NOMO-1 treated with dmso at 0.1 percent for 144 hours (cell line): ENCODE results near the gene RNF25.

Experiments used
- DNase-seq: peaks from one replicate; lab custom pipeline; 2025; ENCODE audit not compliant: unreplicated experiment; lab: John Stamatoyannopoulos, UW

The RNF25 gene

DNA sequence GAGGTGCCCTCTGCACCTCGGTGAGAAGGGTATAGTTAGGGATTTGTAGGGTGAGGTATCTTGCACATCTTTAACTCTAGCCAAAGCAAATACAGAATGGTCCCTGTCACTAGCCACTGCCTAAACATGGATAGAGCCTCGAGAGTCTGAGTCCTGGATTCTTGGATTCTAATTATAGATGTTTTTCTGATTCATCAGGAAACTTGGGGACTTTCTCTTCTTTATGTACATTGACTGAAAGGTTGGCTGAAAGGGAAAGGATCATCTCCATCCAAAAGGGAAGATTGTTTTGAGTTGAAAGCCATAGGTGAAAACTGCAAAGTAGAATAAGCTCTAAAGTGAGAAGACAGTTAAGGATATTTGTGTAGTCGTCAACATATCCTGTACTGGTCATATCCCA is 8.3 kb upstream of the RNF25 start:
- DNase-seq = no peak

DNA sequence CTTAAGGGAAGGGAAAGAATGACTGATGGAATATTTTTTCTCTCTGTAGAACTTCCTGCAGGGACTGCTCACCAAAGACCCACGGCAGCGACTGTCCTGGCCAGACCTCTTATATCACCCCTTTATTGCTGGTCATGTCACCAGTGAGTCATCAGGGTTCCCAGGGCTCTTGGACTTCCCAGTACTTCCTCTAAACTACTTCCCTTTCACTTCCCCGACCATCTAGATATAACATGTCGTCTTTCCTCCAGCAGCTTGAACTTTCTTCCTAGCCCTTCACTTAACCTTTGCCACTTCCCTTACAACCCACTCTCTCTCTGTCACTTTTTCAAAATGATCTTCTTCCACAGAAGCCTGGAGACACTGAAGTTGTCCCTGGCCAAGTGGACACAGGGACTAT is 7.3 kb upstream of the RNF25 start:
- DNase-seq = peak; percentile 3

DNA sequence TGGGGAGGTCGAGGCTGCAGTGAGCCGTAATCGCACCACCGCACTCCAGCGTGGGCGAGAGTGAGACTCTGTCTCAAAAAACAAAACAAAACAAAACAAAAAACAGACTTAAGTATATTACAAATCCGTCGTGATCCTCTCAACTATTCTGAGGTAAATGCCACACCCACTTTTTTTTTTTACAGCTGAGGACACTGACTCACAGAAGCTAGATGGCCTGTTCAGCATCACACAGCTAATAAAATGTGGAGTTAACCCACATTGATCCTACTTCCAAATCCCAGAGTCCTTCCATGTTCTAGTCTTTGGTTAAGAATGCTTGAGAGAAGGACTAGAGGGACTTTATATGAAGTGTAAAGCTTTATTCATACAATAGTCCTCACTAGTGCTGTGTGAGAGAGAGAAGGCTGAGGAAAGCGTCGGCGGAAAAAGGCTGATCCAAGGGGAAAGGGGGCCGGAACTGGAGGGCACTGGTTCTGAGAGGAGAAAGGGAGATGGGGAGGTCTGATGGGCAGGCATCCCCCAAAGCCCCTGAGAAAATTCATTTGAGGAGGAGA is 627 bp downstream of the RNF25 start:
- no peak for DNase-seq

DNA sequence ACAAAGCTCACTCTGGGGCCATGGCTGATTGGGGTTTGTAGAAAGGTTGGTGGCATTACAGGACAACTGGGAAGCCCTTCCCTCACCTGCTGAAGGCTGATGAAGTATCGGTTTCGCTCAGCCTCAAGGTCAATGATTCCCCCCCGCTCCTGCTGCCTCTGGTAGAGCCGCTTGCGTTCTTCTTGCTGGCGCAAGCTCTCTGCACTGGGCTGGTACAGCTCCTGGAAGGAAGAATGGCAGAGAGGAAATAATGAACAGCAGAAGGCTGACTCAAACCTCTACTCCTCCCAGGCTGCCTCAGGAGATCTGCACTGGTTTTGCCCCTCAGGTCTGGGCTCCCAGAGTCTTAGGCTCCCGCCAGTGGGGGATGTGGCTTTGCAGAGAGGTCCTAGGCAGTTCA is 7.1 kb downstream of the RNF25 start:
- DNase-seq = no peak

DNA sequence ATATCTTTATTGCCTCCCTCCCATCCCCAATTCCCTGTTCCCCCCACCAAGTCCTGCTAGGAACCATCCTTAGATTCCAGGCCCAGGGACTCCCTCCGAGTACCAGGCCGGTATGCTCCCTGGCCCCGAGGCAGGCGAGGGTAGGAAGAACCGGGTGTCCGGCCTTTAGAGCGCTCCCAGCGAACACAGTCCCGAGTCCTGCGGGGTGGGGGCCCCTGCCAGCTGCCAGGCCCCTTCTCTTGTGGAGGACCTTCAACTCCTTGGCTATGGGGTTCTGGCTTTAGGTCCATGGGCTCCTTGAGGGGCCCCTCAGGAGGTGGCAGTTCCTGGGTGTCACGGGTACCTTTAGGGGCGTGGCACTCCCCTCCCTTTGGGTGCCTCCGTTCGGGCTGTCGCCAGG is 7.9 kb downstream of the RNF25 start:
- no peak for DNase-seq

DNA sequence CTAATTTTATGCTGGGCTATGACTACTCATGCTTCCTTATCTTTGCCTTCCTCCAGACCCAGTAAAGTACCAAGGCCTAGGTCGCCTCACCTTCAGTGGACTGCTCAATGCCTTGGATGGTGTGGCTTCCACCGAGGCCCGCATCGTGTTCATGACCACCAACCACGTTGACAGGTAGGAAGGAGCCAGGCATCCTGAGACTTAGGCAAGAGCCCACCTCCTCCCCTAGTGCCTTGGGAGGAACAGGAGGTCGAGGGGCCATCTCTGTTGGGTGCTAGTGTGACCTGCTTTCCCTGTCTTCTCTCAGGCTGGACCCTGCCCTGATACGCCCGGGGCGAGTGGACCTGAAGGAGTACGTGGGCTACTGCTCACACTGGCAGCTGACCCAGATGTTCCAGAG is 9.0 kb downstream of the RNF25 start:
- no peak for DNase-seq

DNA sequence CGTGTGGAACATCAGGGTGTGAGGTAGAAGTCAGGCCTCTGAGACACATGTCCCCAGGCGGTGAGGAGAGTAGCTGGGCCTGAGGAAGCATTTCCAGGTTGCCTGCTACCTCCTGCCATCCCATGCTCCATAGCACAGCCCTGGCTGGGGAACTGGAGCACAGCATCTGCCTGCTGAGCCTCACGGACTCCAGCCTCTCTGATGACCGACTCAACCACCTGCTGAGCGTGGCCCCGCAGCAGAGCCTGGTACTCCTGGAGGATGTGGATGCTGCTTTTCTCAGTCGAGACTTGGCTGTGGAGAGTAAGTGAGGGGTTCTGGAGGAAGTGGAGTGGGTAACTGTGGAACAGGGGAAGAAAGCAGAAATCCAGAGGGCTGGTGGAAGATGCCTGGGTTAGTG is 9.4 kb downstream of the RNF25 start:
- no peak for DNase-seq

DNA sequence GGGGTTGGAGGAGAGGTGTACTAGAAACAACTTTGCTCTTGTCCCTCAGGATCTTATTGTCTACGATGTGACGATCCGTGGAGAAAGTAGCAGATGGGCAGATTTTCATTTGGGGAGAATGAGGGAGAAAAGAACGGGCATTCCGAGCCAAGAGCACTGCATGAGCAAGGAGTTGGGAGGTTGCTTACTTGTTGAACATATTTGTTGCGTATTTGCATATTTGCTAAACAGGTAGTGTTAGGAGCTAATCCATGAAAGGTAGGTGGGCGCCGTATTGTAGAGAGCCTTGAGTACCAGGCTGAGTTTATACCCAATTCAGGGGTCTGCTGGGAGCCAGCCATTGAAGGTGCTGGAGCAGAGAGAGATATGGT is 11.8 kb downstream of the RNF25 start:
- no peak for DNase-seq

DNA sequence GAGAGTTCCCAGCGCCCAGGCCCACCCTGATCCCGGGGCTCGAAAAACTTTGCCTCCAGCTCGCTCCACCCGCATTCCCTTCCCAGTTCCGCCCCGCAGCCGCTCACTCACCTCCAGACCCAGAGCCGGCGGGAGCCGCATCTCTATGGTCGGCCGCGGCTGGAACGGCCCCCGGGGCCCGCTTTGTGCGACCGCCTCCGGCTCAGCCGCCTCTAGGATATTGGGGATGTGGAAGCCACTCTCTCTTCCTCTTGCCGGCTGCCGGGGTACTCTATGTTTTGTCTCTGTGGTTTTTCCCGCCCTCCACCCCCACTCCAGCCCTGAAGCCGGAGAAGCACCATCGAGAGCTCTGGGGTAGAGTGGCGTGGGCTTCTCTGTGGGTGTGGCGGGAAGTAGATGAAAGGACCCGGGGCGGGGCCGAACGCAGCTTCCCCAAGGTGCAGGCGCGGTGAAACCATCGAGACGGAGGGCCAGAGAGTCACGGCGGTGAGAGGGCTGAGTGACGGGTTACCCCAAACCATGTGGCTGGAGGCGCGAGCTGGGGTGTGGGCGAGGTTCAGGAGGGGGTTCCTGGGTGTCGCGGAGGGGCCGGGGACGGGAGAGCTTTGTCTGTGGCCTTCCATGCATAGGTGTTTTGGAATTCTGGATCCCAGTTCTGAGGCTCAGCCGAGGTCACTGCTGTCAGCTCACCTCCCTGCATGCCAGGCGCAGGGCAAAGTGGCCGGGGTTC is 12.4 kb downstream of the RNF25 start, which contains the start of the genes BCS1L and ZNF142:
Gene BCS1L (plus strand): TSS at position 426 of the 730 bp plus-strand sequence. CDS start 1,305 bp downstream, outside the sequence.
Gene ZNF142 (minus strand): TSS at position 366 of the 730 bp plus-strand sequence. CDS start 3,194 bp downstream, outside the sequence.
- peak; percentile 94 for DNase-seq

DNA sequence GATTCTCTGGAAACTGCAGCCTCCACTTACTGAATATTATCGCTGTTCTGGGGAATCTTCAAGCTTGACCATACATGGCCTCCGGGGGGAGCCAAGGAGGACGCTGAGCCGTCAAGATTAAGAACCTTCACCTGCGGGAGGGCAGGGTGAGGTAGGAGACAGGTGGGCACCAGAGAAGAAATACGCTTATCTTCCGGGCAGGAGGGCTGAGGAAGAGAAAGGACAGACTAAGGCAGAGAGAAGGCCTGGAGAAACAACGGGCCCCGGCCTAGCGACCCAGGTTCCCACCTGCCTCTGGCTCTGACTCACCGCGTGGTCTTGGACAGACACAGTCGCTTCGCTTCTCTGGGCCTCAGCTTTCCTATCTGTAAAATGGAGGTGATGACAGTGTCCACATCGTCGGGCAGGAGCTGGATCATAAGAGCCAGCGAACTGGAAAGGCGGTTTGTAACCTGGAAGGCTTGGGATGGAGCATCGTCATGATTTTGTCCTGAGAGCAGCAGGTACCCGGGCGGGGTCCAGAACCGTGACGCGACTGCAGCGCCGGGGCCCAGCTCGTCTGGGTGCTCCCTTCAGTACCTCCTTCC is 13.0 kb downstream of the RNF25 start:
- peak; percentile 19 for DNase-seq

DNA sequence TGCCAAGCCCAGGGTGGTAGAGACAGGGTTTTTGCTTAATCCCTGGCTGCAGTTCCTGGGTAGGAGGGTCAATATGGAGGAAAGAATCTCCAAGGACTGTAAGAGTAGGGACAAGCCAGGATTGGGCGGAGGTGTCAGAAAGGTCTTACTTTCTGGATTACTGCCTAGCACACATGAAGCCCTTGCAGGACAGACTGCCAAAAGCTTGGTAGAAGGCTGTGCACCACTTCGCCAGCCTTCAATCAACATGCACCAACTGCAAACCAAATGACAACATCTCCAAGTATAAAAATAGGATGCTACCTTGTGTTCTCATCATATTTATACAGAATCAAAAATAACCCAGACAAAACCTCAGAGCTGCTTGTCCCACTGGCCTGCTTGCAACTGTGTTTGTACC is 16.1 kb downstream of the RNF25 start:
- DNase-seq = no peak

DNA sequence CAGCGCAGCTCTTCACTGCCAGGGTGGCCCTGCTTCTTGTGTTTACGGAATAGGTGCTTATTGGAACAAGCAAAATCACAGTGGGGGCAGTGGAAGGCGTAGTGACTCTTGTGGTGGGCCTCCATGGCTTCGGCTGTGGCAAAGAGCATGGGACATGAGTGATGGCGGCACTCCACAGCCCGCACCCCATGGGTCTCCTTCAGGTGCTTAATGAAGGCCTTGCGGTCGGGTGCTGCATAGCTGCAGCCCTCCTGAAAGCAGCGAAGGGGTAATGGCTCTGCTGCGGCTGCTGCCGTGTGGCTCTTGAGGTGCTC is 23.1 kb downstream of the RNF25 start:
- no peak for DNase-seq

DNA sequence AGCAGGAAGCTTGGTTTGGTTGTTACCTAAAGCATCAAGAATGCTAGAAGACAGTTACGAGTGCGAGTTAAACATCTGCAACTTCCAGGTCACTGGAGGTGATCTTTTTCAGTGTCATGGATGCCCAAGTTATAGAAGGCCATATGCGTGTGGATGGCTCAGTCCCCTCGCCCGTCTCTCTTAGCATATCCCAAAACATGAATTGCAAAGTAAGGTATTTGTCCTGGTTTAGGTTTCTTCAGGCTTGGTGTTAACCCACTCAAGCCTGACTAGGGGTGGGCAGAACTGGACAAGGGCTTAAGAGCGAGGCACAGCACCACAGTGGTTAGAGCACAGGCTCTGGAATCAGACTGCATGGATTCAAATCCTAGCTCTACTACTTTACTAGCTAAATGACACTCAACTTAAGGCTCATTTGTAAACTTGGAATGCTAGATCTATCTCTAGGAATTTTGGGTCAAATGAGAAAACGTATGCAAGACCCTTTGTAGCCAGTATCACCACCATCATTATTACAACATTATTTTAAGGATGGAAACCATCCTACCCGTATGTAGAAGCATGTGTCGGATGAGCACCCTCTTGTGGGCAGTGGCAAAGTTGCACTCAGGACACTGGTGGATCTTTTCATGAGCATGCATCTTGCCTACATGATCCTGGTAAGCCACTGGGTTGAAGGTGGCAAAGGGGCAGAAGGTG is 23.6 kb downstream of the RNF25 start:
- no peak for DNase-seq

DNA sequence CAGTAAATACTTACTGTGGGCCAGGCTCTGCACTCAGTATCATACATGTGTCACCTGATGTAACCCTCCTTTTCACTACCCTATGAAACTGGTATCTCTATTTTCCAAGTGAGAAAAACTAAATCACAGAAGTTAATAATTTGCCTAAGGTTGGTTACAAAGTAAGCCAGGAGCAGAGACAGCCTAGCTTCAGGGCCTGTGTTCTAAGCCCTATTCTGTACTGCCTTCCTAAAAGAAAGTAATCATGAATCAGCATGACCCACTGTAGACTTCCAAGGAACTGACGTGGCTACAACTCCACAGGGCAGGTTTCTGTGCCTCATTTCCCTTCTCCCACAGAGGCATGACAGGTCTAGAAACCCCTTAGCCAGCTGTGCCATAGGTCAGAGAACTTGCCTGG is 26.7 kb downstream of the RNF25 start:
- no peak for DNase-seq

DNA sequence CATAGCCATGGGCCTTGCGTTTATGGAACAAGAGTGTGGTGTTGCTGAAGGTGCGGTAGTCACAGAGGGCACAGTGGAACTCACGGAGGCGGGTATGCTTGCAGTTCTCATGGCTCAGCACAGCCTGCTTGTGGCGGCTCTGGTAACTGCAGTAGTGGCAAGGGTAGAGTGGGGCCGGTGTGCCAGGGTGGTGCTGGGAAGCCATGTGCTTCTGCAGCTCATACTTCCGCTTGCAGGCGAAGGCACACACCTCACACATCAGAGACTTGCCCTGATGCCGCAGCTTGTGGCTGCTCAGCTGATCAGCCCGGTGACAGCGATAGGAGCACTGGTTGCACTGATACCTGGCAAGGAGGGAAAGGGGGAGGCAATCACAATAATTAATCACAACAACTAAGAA is 27.1 kb downstream of the RNF25 start:
- DNase-seq = no peak

DNA sequence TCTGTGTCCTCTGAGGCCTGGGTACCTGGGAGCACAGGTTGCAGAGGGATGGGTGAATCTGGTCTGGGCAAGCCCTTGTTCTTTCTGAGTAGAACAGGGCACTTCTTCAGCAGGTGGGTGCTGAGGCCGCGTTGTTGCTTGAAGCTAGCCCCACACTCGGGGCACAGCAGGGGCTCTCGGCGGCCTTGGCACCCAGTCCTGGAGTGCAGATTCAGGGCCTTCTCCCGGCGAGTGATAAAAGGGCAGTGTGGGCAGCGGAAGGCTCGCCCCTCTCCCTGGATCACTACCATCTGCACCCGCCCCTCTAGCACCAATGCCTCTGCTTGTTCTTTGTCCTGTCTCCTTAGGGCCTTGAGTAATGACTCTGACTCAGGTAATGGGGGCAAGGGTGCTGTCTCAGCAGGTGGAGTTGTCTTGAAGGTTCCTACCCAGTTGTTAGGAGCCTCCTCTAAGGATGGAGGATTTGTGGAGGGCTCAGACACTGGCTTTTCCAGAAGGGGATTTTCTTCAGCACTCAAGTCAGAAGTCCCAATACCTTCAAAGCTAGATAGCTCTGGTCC is 28.0 kb downstream of the RNF25 start:
- DNase-seq = no peak

DNA sequence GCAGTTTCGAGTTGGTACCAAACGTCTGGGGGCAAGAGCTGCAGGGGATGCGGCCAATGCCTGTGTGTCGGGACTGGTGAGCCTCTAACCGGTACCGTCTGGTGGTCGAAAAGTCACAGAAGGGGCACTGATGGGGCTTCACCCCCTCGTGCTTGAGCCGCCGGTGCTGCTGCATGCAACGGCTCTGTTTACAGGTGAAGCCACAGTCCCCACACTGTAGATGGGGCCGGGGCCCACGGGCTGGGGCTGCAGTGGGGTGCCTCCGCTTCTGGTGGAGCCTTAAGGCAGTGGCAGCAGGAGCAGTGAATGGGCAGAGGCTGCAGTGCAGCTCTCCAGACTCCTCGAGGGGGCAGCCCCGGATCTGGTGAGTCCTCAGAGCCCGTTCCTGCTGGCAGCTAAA is 29.0 kb downstream of the RNF25 start:
- DNase-seq = no peak

DNA sequence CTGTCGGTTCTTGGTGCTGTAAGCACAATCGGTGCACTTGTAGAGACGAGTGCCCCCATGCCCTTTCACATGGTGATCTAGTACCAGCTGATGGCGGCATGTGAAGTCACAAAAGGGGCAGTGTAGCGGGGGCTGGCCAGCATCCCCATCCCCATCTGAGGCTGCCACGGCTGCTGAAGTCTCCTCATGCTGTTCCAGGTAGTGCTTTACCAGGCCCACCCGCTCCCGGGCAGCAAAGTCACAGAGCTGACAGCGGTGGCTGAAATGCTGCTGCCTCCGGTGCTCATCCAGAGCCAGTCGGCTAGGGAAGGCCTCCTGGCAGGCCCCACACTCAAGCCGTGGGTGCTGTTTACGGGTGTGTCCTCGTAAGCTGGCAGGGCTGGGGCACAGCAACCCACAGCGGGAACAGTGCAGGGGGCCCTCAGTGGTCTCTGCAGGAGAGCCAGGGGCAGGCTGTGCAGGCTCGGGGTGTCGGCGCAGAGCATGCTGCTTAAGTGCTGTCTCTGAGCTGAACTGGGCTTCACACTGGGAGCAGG is 29.6 kb downstream of the RNF25 start:
- DNase-seq = no peak

DNA sequence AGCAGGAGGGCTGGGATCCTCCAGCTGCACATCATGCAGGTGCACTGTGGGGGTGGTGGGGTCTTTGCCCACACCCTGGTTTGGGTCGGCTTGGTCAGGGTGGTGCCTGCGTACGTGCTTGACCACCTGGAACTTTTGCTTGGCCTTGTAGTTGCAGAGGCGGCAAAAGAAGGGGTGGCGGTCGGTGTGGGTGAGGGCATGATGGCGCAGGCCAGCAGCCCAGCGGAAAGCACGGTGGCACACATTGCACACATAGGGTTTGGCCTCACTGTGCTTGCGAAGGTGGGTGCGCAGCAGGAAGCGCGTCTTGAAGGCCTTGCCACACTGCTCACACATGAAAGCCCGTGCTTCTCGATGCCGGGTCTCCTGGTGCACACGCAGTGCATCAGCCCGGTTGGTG is 33.4 kb downstream of the RNF25 start:
- DNase-seq = no peak

DNA sequence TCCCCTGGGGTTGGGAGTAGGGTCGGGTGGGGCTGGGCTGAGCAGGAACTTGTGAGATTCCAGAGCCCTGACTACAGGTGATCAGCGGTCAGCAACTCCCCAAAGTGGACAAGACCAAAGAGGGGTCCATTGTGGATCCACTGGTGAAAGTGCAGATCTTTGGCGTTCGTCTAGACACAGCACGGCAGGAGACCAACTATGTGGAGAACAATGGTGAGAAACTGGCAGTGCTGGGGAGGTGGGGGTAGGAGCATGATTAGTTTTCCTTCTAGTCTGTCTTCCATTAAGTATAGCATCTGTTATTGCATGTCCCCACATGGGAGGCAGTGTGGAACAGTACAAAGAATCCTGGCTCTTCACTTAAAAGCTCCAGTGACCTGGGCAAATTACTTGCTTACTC is 36.1 kb downstream of the RNF25 start:
- DNase-seq = no peak

DNA sequence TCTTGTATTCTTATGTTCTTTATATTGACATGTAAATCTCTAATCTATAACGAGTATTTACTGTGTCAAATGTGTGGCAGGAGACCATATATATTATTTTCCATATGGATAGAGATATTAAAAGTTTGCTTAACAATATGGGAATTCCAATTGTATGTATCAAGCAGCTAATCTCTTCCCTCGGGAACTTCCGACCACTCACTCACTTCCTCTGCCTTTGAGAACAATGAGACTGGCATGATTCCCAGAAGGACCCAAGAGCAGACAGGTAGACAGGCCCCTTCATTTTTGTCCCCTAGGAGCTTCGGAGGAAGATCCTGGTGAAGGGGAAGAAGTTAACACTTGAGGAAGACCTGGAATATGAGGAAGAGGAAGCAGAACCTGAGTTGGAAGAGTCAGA is 40.0 kb downstream of the RNF25 start:
- no peak for DNase-seq

DNA sequence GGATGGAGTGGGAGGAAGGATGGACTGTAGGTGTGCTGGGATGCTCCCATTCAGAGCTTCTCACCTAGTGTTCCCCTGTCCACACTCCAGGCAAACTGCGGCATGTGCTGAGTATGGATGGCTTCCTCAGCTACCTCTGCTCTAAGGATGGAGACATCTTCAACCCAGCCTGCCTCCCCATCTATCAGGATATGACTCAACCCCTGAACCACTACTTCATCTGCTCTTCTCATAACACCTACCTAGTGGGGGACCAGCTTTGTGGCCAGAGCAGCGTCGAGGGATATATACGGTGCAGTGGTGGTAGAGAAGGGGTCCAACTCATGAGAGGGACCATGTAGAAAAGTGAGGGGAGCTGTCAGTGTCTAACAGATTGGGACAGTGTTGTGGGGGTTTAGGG is 43.9 kb downstream of the RNF25 start:
- no peak for DNase-seq
